Upper lobe of left lung (tissue), 4 donors: Measurements from ENCODE around the gene ATP23.
A peak's percentile ranks its signal among the peaks of the same experiment; 100 is the strongest.

Source experiments
- EP300 ChIP-seq, 4 donors: sonication (generic); formaldehyde crosslinking; IDR thresholded peaks; one replicate each; pipeline ENCODE4 v1.5.1; 2017; ENCODE audit warnings: antibody characterized with exemption in 4 of 4, control low read depth in 2 of 4
- POLR2AphosphoS5 ChIP-seq, 2 donors: sonication (generic); formaldehyde crosslinking; IDR thresholded peaks; one replicate each; pipeline ENCODE4 v1.5.1; 2017; ENCODE audit warnings: antibody characterized with exemption in 2 of 2

DNA sequence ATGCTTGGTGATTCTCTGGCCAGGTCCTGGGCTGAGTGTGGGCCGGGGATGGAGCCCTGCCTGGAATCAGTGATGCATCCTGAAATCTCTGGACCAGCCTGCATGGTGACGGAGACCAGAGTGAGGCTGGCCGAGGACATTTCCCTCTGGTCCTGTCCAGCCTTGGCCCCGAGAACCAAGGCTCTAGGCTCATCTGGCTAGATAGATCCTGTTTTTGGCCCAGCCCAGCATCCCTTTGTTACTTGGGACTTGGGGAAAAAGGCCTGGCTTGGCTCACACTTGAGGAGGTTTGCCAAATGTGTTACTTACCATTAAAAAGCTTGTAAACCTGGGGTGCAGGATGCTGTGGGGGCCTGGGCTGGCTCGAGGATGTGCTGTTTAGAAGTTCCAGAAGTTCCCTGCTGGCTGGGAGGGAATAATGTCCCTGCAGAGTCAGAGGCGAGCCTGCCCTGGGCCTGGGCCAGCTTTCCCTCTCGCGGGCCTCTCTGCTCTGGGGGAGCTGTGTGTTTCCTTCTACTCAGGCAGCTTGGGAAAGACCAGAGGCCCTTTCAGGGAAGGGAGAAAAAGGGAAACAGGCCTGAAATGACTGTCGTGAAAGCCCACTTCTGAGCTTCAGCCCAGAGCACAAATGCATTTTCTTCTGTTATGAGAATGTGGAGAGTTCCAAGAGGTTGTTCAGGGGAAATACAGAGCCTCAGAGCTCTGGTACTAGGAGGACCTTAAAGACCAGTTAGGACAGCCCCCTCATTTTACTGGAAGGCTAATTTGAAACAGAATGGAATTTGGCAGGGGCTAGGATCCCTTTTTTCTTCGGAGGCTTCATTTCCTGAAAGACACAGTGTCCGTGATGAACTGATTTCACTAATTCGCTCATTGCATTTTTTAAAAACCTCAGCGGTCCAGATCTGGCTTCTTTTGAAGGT, 47.7 kb upstream of the ATP23 start:
- TF ChIP-seq EP300 (IDR thresholded peaks at IDR 0.05) (peak in 1 of 4 donors; percentile 17), POLR2AphosphoS5 (IDR thresholded peaks at IDR 0.05) (peak; percentile 21 to 71)
